Measurements from ENCODE around the gene WNK4. TPM values are rescaled to one million over a fixed set of nuclear protein-coding genes. Genes with fewer than 3 reads are reported as not detected.

Gene WNK4
- total RNA-seq, 2 experiments from 2014 or later = 0.43 to 0.78 TPM

DNA sequence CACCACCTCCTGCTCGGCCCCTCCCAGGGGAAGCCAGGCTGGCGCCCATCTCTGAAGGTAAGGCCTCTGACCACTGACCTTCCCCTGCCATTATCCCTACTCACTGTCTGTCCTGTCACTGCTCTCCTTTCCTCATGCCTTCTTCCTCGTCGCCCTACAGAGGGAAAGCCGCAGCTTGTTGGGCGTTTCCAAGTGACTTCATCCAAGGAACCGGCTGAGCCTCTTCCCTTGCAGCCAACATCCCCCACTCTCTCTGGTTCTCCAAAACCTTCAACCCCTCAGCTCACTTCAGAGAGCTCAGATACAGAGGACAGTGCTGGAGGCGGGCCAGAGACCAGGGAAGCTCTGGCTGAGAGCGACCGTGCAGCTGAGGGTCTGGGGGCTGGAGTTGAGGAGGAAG lies 15.1 kb downstream of the WNK4 start:
- Mint-ChIP-seq H3K27ac (no peak overlapping the region), H3K36me3 (peaks cover 2% of the 10 kb centered on the region), H3K4me1 (peaks cover 10% of the 10 kb centered on the region), H3K4me3 (no peak overlapping the region), H3K9me3 (peaks cover 2% of the 10 kb centered on the region), H3K27me3 (peaks cover 5% of the 10 kb centered on the region)
- POLR2A ChIA-PET = interaction anchor here (1.2 kb wide), 2 partner anchors 22 to 26 kb away, joined by 3 to 4 read pairs; partner anchors contain the start of gene VPS25
- no peak for ATAC-seq (ENCODE audit: low read depth)
- DNase-seq = no peak

GRCh38 chr17:42796066-42796758 lies 15.8 kb downstream of the WNK4 start:
- no peak overlapping the region for H3K27ac Mint-ChIP-seq
- peaks cover 10% of the 10 kb centered on the region for H3K4me1 Mint-ChIP-seq
- DNase-seq = no peak
- no peak for ATAC-seq (ENCODE audit: low read depth)
- H3K36me3 Mint-ChIP-seq = peaks cover 3% of the 10 kb centered on the region
- no peak overlapping the region for H3K4me3 Mint-ChIP-seq
- peaks cover 3% of the 10 kb centered on the region for H3K27me3 Mint-ChIP-seq
- peaks cover 2% of the 10 kb centered on the region for H3K9me3 Mint-ChIP-seq
- POLR2A ChIA-PET = interaction anchor here (0.9 to 3.0 kb wide), 3 partner anchors 19 to 23 kb away, joined by 3 to 19 read pairs (median 4); partner anchors contain the start of gene VPS25

GRCh38 chr17:42797067-42798007 lies 16.9 kb downstream of the WNK4 start:
- DNase-seq (no peak), ATAC-seq (ENCODE audit: low read depth) (no peak)
- Mint-ChIP-seq H3K4me1 (peaks cover 10% of the 10 kb centered on the region), H3K9me3 (peaks cover 2% of the 10 kb centered on the region), H3K27me3 (no peaks in the 10 kb centered on the region), H3K4me3 (peak overlapping the region; percentile 88), H3K27ac (no peak overlapping the region), H3K36me3 (peaks cover 3% of the 10 kb centered on the region)
- POLR2A ChIA-PET = interaction anchor here (0.9 to 3.0 kb wide), 4 partner anchors 20 to 518 kb away, joined by 3 to 19 read pairs (median 6); partner anchors contain the start of genes BECN1 and VPS25

- ATAC-seq (ENCODE audit: low read depth) = no peak
- no peak for DNase-seq
- peak overlapping the region; percentile 88 for H3K4me3 Mint-ChIP-seq
- POLR2A ChIA-PET = interaction anchor here (0.6 to 3.0 kb wide), 8 partner anchors 11 to 518 kb away, joined by 3 to 19 read pairs (median 4); partner anchors contain the start of genes BECN1, PSME3 and VPS25
- H3K27me3 Mint-ChIP-seq = no peaks in the 10 kb centered on the region
- peaks cover 10% of the 10 kb centered on the region for H3K4me1 Mint-ChIP-seq
- H3K27ac Mint-ChIP-seq = peak overlapping the region; percentile 73
- H3K36me3 Mint-ChIP-seq = peaks cover 3% of the 10 kb centered on the region
- H3K9me3 Mint-ChIP-seq = peaks cover 2% of the 10 kb centered on the region
Measured at GRCh38 chr17:42798011-42798382, 17.6 kb downstream of the WNK4 start.

DNA sequence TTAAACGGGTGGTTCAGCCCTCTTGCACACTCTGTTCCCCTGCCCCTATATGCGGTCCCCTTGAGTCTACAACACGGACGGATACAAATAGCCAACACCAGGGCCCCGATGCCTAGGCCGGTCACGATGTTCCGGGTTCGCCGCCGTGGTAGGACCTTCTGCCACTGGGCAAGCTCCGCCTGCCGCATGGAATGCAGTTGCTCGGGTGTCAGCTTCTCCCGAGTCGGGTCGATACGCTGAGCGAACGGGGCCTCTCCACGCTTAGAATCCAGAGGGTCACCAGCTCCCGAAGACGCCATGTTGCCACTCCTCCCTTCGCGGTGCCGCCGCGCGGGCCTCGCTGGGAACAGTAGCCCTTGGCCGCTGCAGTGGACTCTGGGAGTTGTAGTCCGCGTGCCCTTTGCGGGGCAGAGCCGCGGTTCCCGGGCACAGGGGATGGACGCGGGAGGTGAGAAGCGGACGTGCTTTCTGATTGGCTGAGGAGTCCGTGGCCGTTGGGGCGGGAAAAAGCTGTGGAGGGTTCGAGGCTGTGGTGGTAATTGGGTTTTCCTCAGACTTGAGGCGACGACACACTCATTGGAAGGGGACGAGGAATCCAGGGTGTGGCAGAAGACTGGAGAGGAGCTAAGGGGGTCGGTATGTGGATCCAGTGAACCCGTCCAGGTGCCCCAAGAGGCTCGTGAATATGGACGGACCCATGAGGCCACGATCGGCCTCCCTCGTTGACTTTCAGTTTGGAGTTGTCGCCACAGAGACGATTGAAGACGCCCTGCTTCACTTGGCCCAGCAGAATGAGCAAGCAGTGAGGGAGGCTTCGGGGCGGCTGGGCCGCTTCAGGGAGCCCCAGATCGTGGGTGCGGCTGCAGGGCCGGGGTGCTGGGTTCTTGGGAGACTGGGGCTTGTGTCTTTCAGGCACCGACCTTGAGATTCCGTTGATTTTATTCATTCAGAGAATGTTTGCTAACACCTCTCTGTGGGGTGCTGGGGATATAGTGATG lies 18.3 kb downstream of the WNK4 start, which contains the start of the genes CNTD1 and COA3:
Gene CNTD1, plus strand, starts transcription at position 479 of the 998 bp plus-strand sequence. Its CDS starts 207 bp downstream, at position 686.
Gene COA3, minus strand, starts transcription at position 322 of the 998 bp plus-strand sequence. Its CDS starts 23 bp downstream, at position 299.
- POLR2A ChIA-PET = interaction anchor here (0.6 to 3.0 kb wide), 8 partner anchors 11 to 517 kb away, joined by 3 to 19 read pairs (median 4); partner anchors contain the start of genes BECN1, PSME3 and VPS25
- Mint-ChIP-seq H3K9me3 (peaks cover 2% of the 10 kb centered on the region), H3K36me3 (peaks cover 3% of the 10 kb centered on the region), H3K4me1 (peaks cover 10% of the 10 kb centered on the region), H3K4me3 (peak within 1 kb of the TSS; percentile 88), H3K27me3 (no peaks in the 10 kb centered on the region), H3K27ac (peak within 1 kb of the TSS; percentile 73)
- peak; percentile 98 for ATAC-seq (ENCODE audit: low read depth)
- peak; percentile 85 for DNase-seq

DNA sequence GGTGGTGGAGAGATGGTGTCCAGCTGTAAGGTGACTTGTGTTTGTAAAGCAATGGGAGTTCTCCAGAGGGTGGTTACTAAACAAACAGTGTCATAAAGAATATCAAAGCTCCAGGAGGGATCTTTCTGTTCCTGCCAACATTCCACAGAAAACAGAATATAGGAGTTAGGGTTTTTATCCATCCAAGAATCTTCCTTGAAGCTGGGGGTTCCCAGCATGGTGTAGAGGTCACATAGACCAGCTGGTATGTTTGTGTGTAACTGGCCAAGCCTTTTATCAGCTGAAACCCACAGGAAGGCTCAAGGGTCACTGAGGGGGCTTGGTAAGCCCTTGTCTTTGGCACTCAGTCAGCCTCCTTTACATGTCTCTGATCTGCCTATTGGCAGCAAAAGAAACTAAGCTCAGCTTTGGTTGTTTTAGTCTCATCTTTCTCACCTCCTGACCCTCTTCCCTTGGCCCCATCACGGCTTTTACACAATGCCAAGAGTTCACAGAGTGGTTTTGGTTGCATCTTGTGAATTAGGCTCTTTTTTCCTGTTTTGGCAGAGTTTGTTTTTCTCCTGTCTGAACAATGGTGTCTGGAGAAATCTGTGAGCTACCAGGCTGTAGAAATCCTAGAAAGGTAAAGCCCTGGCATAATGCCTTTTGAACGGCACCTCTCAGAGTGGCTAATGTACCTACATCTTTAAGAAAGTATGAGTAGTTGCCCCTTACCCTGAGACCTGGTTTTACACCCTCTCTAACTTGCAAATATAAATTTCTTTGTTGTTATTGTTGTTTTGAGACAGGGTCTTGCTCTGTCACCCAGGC lies 22.9 kb downstream of the WNK4 start:
- DNase-seq (no peak), ATAC-seq (ENCODE audit: low read depth) (no peak)
- H3K4me1 Mint-ChIP-seq = peaks cover 4% of the 10 kb centered on the region
- no peak overlapping the region for H3K4me3 Mint-ChIP-seq
- H3K9me3 Mint-ChIP-seq = peaks cover 2% of the 10 kb centered on the region
- no peaks in the 10 kb centered on the region for H3K27me3 Mint-ChIP-seq
- H3K27ac Mint-ChIP-seq = no peak overlapping the region
- H3K36me3 Mint-ChIP-seq = peaks cover 2% of the 10 kb centered on the region
- POLR2A ChIA-PET = interaction anchor here (0.6 to 1.0 kb wide), 2 partner anchors 195 to 1445 kb away, joined by 3 to 5 read pairs; partner anchors contain the start of gene RPL27

DNA sequence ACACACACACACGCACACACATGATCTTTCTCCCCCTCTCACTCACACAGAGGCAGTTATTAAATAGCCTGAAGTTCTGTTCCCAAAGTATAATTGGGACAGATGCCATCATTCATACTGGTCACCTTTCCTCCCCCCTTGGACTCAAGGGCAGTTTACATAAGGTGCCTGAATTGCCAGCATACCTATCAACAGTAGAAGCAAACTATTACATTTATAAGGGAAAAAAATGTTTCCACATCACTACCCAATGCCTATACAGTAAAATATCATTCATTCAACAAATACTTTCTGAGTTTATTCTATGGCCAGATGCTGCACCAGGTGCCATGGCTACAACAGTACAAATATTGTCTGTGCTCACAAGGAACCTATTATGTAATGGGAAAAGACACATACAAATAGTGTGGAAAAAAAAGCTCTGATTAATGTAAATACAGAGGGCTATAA lies 24.5 kb downstream of the WNK4 start:
- H3K9me3 Mint-ChIP-seq = no peaks in the 10 kb centered on the region
- ATAC-seq (ENCODE audit: low read depth) (no peak), DNase-seq (no peak)
- no peak overlapping the region for H3K4me3 Mint-ChIP-seq
- POLR2A ChIA-PET = interaction anchor here (0.5 kb wide), 1 partner anchor 276 kb away, joined by 3 read pairs; no protein-coding TSS in a partner anchor
- no peaks in the 10 kb centered on the region for H3K4me1 Mint-ChIP-seq
- peaks cover 2% of the 10 kb centered on the region for H3K36me3 Mint-ChIP-seq
- H3K27ac Mint-ChIP-seq = no peak overlapping the region
- no peaks in the 10 kb centered on the region for H3K27me3 Mint-ChIP-seq

DNA sequence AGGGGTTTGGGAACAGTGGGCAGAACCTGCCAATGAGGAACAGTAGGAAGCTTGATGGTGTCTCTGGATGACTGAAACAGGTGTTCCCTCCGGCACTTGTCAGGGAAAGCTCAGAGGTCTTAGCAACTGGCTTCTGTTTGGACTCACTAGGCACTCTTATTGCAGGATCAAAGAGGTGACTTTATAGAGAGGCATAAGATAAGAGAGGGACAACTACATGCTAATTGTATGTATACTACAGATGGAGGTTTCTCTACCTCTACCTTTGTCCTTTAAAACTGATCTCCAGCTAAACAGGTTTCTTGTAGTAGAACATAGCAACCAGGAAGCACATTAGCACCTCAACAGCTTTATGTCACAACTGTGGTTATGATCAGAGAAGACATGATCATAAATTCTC lies 25.8 kb downstream of the WNK4 start:
- DNase-seq (no peak), ATAC-seq (ENCODE audit: low read depth) (no peak)
- H3K27me3 Mint-ChIP-seq = no peaks in the 10 kb centered on the region
- no peaks in the 10 kb centered on the region for H3K9me3 Mint-ChIP-seq
- no peak overlapping the region for H3K4me3 Mint-ChIP-seq
- peaks cover 3% of the 10 kb centered on the region for H3K36me3 Mint-ChIP-seq
- H3K27ac Mint-ChIP-seq = no peak overlapping the region
- POLR2A ChIA-PET = interaction anchor here (0.7 kb wide), 1 partner anchor 276 kb away, joined by 4 read pairs; no protein-coding TSS in a partner anchor
- no peaks in the 10 kb centered on the region for H3K4me1 Mint-ChIP-seq

GRCh38 chr17:42809250-42809649 lies 28.8 kb downstream of the WNK4 start:
- H3K27me3 Mint-ChIP-seq = no peaks in the 10 kb centered on the region
- POLR2A ChIA-PET = no interaction called here
- DNase-seq (no peak), ATAC-seq (ENCODE audit: low read depth) (no peak)
- no peak overlapping the region for H3K4me3 Mint-ChIP-seq
- H3K27ac Mint-ChIP-seq = no peak overlapping the region
- no peaks in the 10 kb centered on the region for H3K9me3 Mint-ChIP-seq
- H3K4me1 Mint-ChIP-seq = no peaks in the 10 kb centered on the region
- H3K36me3 Mint-ChIP-seq = peaks cover 7% of the 10 kb centered on the region

- ATAC-seq (ENCODE audit: low read depth) (no peak), DNase-seq (no peak)
- Mint-ChIP-seq H3K4me1 (peaks cover 4% of the 10 kb centered on the region), H3K9me3 (no peaks in the 10 kb centered on the region), H3K27me3 (no peaks in the 10 kb centered on the region), H3K27ac (no peak overlapping the region), H3K4me3 (no peak overlapping the region), H3K36me3 (peaks cover 31% of the 10 kb centered on the region)
- POLR2A ChIA-PET = interaction anchor here (0.6 kb wide), 1 partner anchor 193 kb away, joined by 4 read pairs; no protein-coding TSS in a partner anchor
Measured at GRCh38 chr17:42814633-42815399, 34.4 kb downstream of the WNK4 start.

DNA sequence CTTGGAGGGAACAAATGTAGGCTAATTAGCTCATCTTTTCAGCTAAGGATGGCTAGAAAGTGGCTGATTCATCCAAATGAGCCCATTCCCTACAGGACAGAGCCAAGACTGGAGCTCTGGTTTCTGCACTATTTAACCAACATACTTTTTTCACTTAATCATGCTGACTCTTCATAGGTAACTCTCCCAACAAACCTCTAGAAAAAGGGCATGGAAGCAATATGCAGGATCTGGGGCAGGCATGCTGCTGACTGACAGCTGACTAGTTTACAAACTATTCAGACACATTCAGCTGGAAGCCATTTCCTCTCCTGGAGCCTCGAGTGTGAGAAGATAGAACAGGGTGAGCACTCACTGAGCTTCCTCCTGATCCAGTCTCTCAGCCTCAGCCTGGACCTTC lies 37.5 kb downstream of the WNK4 start:
- Mint-ChIP-seq H3K27ac (no peak overlapping the region), H3K27me3 (no peaks in the 10 kb centered on the region), H3K36me3 (peaks cover 34% of the 10 kb centered on the region), H3K4me3 (no peak overlapping the region), H3K9me3 (no peaks in the 10 kb centered on the region), H3K4me1 (peaks cover 11% of the 10 kb centered on the region)
- DNase-seq = no peak
- ATAC-seq (ENCODE audit: low read depth) = no peak
- POLR2A ChIA-PET = no interaction called here
